Measurements from ENCODE around the gene EIF1AD.

EIF1AD gene

DNA sequence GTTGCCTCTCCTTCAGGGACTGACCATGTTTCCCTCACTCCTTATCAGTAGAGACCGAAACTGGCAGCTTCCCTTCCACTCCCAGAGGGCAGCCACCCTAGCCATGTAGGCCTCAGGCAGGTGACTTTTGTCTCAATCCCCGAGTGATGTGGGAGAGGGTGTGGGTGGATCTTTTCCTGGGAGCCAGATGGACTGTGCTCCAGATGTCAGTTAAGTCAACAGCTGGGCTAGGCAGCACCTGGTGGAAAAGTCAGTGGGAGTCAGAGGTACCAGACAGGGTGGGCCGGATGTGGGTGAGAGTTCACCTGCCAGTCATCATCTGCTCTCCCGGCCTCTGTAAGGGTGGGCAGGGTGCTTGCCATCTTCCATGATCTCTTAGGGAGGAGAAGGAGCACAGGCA lies 2.2 kb upstream of the EIF1AD start:
- DNase-seq (ENCODE audit: low read depth) = no peak

- DNase-seq (ENCODE audit: low read depth) = no peak
Observed at GRCh38 chr11:66003291-66003690, 1.3 kb upstream of the EIF1AD start.

- DNase-seq (ENCODE audit: low read depth) = no peak
Observed at GRCh38 chr11:66002648-66003225, 780 bp upstream of the EIF1AD start.

DNA sequence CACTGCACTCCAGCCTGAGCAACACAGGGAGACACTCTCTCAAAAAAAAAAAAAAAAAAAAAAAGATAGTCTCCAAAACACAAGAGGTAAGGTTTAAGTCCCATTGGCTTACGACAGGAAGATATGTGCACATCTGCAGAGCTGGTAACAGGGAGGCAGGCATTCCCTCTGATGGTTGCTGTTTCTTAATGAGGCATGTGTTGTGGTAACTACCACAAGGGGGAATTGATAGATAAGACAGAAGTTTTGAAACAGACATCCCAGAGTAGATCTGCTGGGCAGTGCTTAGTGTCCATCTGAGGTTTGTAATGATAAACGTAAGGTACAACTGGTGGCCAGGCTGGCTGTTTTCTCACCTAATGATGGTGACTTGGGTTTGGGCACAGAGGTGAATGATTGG lies 4.7 kb downstream of the EIF1AD start:
- no peak for DNase-seq (ENCODE audit: low read depth)

DNA sequence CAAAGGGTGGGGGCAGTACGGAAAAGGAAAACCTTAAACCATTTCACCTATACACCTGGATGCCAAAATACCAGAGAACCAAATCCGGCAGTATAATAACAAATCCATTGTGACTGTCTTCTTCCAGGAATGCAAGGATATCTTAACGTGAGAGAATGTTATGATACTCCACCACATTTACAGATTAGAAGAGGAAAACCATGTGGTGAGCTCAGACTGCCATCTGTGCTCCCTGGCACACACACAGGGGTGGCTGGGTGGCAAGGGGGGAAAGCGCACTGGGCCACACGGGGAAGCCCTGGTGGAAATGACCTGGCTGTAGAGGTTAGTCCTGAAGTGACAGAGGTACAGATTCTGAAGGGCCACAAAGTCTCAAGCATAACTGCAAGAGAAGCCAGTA lies 9.9 kb downstream of the EIF1AD start:
- no peak for DNase-seq (ENCODE audit: low read depth)

GRCh38 chr11:65988791-65989592 lies 13.0 kb downstream of the EIF1AD start:
- DNase-seq (ENCODE audit: low read depth) = peak; percentile 89

- DNase-seq (ENCODE audit: low read depth) = no peak
Observed at GRCh38 chr11:65987336-65987735, 14.6 kb downstream of the EIF1AD start.

DNA sequence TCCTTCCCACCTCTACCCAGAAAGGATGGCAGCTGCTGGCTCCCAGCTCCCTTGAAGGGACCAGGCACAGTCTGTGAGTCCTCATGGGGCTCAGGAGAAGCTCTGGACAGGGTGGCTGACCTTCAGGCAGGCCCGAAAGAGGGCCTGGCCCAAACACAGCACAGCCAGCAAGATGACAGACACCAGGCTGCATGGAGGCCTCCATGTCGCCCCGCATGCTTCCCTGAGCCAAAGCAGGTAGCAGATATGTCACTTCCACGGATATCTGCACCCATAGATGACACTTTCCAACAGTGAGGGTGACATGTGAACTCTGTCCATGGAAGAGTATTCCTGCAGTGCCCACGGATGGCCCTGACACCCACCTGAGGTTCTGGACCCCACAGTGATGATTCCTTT lies 18.4 kb downstream of the EIF1AD start:
- DNase-seq (ENCODE audit: low read depth) = no peak

- no peak for DNase-seq (ENCODE audit: low read depth)
Observed at GRCh38 chr11:65982824-65983588, 19.0 kb downstream of the EIF1AD start.

DNA sequence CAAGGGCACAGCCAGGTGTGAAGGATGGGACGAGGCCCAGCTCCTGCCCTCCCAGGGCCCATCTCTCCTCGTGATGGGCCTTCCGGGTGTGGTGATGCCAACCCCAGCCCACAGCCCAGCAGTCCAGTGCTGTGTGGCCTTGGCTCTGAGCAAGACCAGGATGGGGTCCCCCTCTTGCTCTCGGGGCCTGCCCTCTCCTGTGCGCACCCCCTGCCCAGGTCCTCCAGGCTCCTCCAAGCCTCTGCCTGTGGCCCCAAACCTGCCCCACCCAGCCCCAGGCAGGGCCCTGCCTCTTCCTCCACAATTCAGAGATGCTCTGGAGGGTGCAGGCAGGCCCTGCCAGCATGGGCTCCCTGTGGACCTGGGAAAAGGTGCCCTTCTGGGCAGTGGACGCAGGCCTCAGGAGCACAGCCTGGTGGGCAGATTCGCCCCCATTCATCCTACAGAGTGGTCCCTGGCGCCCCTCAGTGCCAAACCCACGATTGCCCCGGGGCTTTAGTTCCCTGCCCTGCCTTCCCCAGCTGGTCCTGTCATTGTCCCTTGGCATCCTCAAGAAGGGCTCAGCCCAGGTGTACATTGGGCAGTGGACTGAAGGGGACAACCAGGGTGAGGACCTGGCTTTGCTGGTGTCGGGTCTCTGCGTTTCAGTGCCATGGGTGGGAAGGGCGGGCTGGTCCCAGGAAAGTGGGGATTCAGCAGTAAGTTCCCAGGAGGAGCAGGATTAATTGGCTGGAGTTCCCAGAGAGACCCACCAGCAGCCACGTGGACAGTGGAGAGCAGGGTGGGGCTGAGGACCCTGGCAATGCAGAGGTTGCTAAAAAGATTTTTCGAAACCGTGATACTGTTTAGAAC lies 19.8 kb downstream of the EIF1AD start:
- no peak for DNase-seq (ENCODE audit: low read depth)

GRCh38 chr11:65981101-65981740 lies 20.7 kb downstream of the EIF1AD start:
- no peak for DNase-seq (ENCODE audit: low read depth)

DNA sequence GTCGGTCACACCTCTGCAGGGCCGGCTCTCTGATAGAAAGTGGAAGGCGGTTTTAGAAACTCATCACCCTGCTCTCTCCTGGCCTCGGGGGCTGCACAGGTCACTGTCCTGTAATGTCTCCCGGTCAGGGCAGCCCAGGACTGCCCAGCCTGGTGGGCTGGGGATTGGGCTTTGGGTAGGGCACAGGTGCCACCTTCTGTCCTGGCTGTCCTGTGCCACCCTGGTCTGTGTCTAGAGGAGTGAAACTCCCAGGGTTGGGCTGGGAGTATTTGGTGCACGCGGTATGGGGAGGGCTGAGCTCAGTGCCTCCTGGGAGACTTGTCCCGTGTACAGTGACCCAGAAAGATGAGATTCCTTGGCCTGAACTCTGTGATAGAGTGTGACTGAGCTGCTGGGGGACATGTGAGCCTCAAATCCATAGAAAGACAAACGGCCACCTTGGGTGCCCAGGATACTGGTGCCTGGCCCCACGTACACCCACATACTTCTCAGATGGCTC lies 22.6 kb downstream of the EIF1AD start:
- no peak for DNase-seq (ENCODE audit: low read depth)

GRCh38 chr11:65978391-65979238 lies 23.3 kb downstream of the EIF1AD start:
- no peak for DNase-seq (ENCODE audit: low read depth)

GRCh38 chr11:65977621-65978390 lies 24.2 kb downstream of the EIF1AD start:
- DNase-seq (ENCODE audit: low read depth) = no peak

GRCh38 chr11:65976216-65977176 lies 25.5 kb downstream of the EIF1AD start:
- DNase-seq (ENCODE audit: low read depth) = no peak

DNA sequence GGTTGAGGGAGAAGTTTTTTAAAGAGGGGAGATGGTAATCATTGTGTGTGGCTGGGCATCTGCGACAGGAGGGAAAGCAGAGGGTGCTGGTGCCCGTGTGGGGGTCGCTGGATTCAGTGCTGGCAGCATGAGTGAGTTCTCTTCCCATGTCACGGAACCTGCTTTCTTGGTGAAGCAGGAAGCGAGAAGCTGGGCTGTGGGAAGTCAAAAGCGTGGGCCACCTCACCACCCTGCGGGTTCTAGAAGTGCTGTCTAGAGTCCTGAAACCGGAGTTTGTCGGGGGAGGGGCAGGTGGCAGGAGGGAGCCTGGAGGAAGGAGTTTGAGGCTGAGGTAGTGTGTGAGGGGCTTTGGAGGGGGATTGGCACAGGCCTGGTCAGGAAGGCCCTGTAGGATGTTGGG lies 26.2 kb downstream of the EIF1AD start:
- no peak for DNase-seq (ENCODE audit: low read depth)

GRCh38 chr11:65973439-65974110 lies 28.4 kb downstream of the EIF1AD start:
- no peak for DNase-seq (ENCODE audit: low read depth)

DNA sequence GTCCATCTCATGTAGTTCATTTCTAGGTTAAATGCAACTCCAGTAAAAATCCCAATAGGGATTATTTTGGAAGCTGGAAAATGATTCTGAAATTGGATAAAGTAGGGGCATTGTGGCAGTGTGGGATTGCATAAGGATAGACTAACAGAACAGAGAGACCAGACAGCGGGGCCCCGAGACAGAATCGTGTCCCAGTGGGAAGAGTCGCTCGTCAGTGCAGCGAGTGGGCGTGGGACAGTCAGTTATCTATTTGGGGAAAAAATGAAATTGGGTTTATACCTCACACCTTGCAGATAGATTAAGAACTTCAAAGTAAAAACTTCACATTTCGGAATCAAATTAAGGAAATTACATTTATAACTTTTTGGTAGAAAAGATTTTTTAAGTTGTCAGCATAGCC lies 29.8 kb downstream of the EIF1AD start:
- no peak for DNase-seq (ENCODE audit: low read depth)

Measured in T follicular helper cell (primary cell).